ENCODE data around the gene RNF214.
"Not testable (repeated sequence)": the region's sequence is repeated elsewhere in the genome, so short reads cannot be mapped to it uniquely, and the experiment has no call there.

The RNF214 gene

GRCh38 chr11:117315285-117316196 lies 83.1 kb downstream of the RNF214 start:
- no peak for DNase-seq (ENCODE audit: low spot score)

GRCh38 chr11:117316197-117316961 lies 83.9 kb downstream of the RNF214 start, which contains the start of gene BACE1:
TSS of gene BACE1 (minus strand) at chr11:117316256. CDS start at chr11:117315795, 461 bp downstream.
- DNase-seq (ENCODE audit: low spot score), result no peak

GRCh38 chr11:117318738-117319137 lies 86.3 kb downstream of the RNF214 start:
- DNase-seq (ENCODE audit: low spot score), result no peak

GRCh38 chr11:117319214-117319840 lies 86.9 kb downstream of the RNF214 start:
- no peak for DNase-seq (ENCODE audit: low spot score)

- not testable (repeated sequence) for DNase-seq (ENCODE audit: low spot score)
These were observed 94.7 kb downstream of the RNF214 start for GRCh38 chr11:117327255-117327566.

GRCh38 chr11:117327567-117328374 lies 95.3 kb downstream of the RNF214 start, which contains the start of gene CEP164:
TSS of gene CEP164 (plus strand) at chr11:117327854. CDS start at chr11:117338587, 10,733 bp downstream.
- DNase-seq (ENCODE audit: low spot score), result peak; percentile 95

- no peak for DNase-seq (ENCODE audit: low spot score)
These were observed 96.0 kb downstream of the RNF214 start for GRCh38 chr11:117328375-117329010.

- DNase-seq (ENCODE audit: low spot score), result no peak
These were observed 100.4 kb downstream of the RNF214 start for GRCh38 chr11:117332843-117333242.

GRCh38 chr11:117333917-117334316 lies 101.4 kb downstream of the RNF214 start:
- no peak for DNase-seq (ENCODE audit: low spot score)

- DNase-seq (ENCODE audit: low spot score), result no peak
These were observed 102.4 kb downstream of the RNF214 start for GRCh38 chr11:117334896-117335295.

GRCh38 chr11:117335399-117335798 lies 102.9 kb downstream of the RNF214 start:
- DNase-seq (ENCODE audit: low spot score), result no peak
